OCI-LY7 (cell line): ENCODE results near the gene TMEM94. TPM values are rescaled to one million over a fixed set of nuclear protein-coding genes. Genes with fewer than 3 reads are reported as not detected.

Source experiments
- BruUV-seq: library from RNA; stranded (reverse); fragments of 400-500 nt; replicated peaks from 2 replicates; lab custom pipeline; 2021; lab: Mats Ljungman, UMichigan
- CTCF ChIA-PET: fragments of 300-600 bp; sonication (Branson Sonifier 250); formaldehyde crosslinking; loops from one replicate; lab custom pipeline; 2022; ENCODE audit warnings: antibody characterized with exemption; ENCODE audit not compliant: unreplicated experiment; lab: Charles Lee
- POLR2A ChIA-PET: fragments of 300-600 bp; sonication (Branson Sonifier 250); formaldehyde crosslinking; loops from one replicate; lab custom pipeline; 2022; ENCODE audit warnings: antibody characterized with exemption; lab: Charles Lee
- DNase-seq: peaks from one replicate; pipeline ENCODE4 v3.0.0-alpha.2; 2015; ENCODE audit warnings: low spot score
- H2AFZ ChIP-seq: fragments of 200-600 bp; sonication (generic), shearing (Covaris generic); 2 replicates; pipeline ENCODE4 v1.6.1; 2014; ENCODE audit warnings: mild to moderate bottlenecking, antibody characterized with exemption, low read length, moderate library complexity
- H3K27ac ChIP-seq: fragments of 200-600 bp; sonication (generic); 2 replicates; pipeline ENCODE4 v1.5.1; 2014; ENCODE audit warnings: mixed run types, low read depth, mild to moderate bottlenecking, moderate library complexity, low read length, inconsistent platforms; ENCODE audit not compliant: poor library complexity, severe bottlenecking
- H3K36me3 ChIP-seq: fragments of 200-600 bp; sonication (generic); 2 replicates; pipeline ENCODE4 v1.6.1; 2014; ENCODE audit warnings: mild to moderate bottlenecking, antibody characterized with exemption, low read length, moderate library complexity, mixed read lengths; ENCODE audit not compliant: insufficient read depth
- H3K4me1 ChIP-seq: fragments of 200-600 bp; sonication (generic); 2 replicates; pipeline ENCODE4 v1.5.1; 2014; ENCODE audit warnings: mild to moderate bottlenecking, low read length; ENCODE audit not compliant: insufficient read depth, poor library complexity, severe bottlenecking
- H3K4me2 ChIP-seq: fragments of 200-600 bp; sonication (generic); 2 replicates; pipeline ENCODE4 v1.6.1; 2014; ENCODE audit warnings: mild to moderate bottlenecking, low read length
- H3K4me3 ChIP-seq: fragments of 200-600 bp; sonication (generic); 2 replicates; pipeline ENCODE4 v1.5.1; 2014; ENCODE audit warnings: mild to moderate bottlenecking, low read depth, low read length; ENCODE audit not compliant: poor library complexity, severe bottlenecking
- H3K79me2 ChIP-seq: fragments of 200-600 bp; sonication (generic); 2 replicates; pipeline ENCODE4 v1.6.1; 2016; ENCODE audit warnings: low read depth, mild to moderate bottlenecking, low read length, moderate library complexity, mixed read lengths; ENCODE audit not compliant: insufficient read depth
- H3K9me2 ChIP-seq: fragments of 200-600 bp; sonication (generic); 2 replicates; pipeline ENCODE4 v1.6.1; 2016; ENCODE audit warnings: mild to moderate bottlenecking, low read length, mixed read lengths; ENCODE audit not compliant: insufficient read depth
- H3K9me3 ChIP-seq: fragments of 200-600 bp; sonication (generic); 2 replicates; pipeline ENCODE4 v1.6.1; 2014; ENCODE audit warnings: mild to moderate bottlenecking, mixed run types, low read length, mixed read lengths
- H4K20me1 ChIP-seq: fragments of 200-600 bp; sonication (generic); 2 replicates; pipeline ENCODE4 v1.6.1; 2014; ENCODE audit warnings: mild to moderate bottlenecking, antibody characterized with exemption, low read length, moderate library complexity, mixed read lengths; ENCODE audit not compliant: insufficient read depth
- CTCF ChIP-seq: fragments of 200-600 bp; sonication (generic); conservative IDR thresholded peaks from 2 replicates; pipeline ENCODE4 v1.5.1; 2014; ENCODE audit warnings: mild to moderate bottlenecking, antibody characterized with exemption, low read length, moderate library complexity, mixed read lengths
- EZH2phosphoT487 ChIP-seq: fragments of 200-600 bp; sonication (generic); IDR thresholded peaks from 2 replicates; pipeline ENCODE4 v1.6.1; 2018; ENCODE audit warnings: low read depth, borderline replicate concordance, mild to moderate bottlenecking, mixed run types, antibody characterized with exemption, low read length, moderate library complexity, mixed read lengths
- intact Hi-C: fragments of 100-400 bp; cut with micrococcal nuclease; formaldehyde crosslinking; loops from one replicate; pipeline ENCODE4 v1.10.0; 2022; ENCODE audit not compliant: unreplicated experiment
- total RNA-seq, 2 experiments: library from RNA; depleted of rRNA in 1 of 2; stranded (reverse); fragments of >200 nt in 1 of 2; shearing (Covaris generic) in 1 of 2; gene quantifications; 2 replicates each; pipeline ENCODE4 v1.2.3, GENCODE V29; 2014 to 2022

TMEM94 gene
- total RNA-seq, 2 experiments from 2014 or later = 60.6 to 121 TPM

DNA sequence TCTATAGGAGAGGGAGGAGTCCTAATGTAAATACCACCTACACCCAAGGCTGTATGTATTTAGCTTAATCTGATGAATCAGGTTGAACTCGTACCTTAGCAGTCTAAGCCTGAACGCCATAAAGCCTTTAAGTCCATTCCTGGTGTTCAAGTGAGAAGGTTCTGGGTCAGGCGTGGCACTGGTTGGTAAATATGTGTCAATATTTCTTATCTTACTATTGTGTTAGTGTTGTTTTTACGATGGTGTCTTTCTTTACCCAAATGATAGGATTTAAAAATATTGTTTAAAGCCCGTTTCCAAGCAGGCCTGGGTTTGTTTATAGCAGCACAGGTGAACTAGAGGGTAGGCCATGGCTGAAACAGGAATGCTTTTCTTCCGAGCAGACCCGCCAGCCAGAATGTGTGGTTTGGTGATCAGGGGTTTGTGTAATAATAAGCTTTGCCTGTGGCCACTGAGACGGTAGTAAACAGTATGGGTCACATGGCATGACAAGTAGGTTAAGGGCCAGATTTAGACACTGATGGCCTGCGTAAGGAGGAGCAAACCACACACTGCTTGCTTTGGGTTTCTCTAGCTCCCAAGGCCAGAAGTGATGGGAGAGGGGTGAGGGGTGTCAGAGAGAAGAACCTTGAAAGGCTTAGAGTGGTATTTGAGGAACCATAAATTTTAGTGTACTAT, 3.3 kb downstream of the TMEM94 start:
- POLR2A ChIA-PET = interaction anchor here (0.5 to 1.1 kb wide), 8 partner anchors 28 to 537 kb away, joined by 3 to 5 read pairs (median 3); partner anchors contain the start of gene SLC25A19
- intact Hi-C loops = no loop called here
- peak overlapping the region; percentile 56 for H3K4me2 ChIP-seq

DNA sequence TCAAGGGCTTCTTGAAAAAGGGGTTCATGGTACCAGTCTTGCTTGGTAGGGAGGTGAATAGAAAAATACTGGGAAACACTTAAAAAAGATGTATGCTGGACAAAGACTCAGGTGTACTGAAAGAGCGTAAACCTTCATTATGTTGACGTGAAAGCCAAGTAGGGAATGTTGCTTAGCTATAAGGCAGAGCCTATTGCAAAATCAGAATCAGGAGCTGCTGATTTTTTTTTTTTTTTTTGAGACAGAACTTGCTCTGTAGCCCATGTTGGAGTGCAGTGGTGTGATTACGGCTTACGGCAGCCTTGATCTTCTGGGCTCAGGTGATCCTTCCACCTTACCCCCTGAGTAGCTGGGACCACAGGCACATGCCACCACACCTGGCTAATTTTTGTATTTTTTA, 3.9 kb downstream of the TMEM94 start:
- peak overlapping the region; percentile 56 for H3K4me2 ChIP-seq
- intact Hi-C loops = no loop called here
- 0 out of 2 replicates have a peak overlapping the region, but pooled peaks have one; percentile 6 for H2AFZ ChIP-seq
- peak overlapping the region; percentile 15 for H3K4me3 ChIP-seq
- H3K9me3 ChIP-seq = no peaks in the 10 kb centered on the region
- no peak overlapping the region for H3K27ac ChIP-seq
- no TSS peak for BruUV-seq
- peaks cover 3% of the 10 kb centered on the region; the same call in 1 of the 2 replicates for H4K20me1 ChIP-seq
- DNase-seq = no peak
- H3K79me2 ChIP-seq = peaks cover 7% of the 10 kb centered on the region; the same call in 1 of the 2 replicates
- H3K9me2 ChIP-seq = no peaks in the 10 kb centered on the region
- ChIA-PET CTCF (interaction anchor here (0.7 kb wide), 1 partner anchor 13 kb away, joined by 6 read pairs; no protein-coding TSS in a partner anchor), POLR2A (interaction anchor here (0.5 to 1.1 kb wide), 7 partner anchors 16 to 536 kb away, joined by 3 to 4 read pairs (median 3); no protein-coding TSS in a partner anchor)
- no peaks in the 10 kb centered on the region for H3K36me3 ChIP-seq
- peaks cover 40% of the 10 kb centered on the region for H3K4me1 ChIP-seq
- TF ChIP-seq EZH2phosphoT487 = no peak
- TF ChIP-seq CTCF = no peak

More for the DNA sequence above, 3.3 kb downstream of the TMEM94 start:
- Histone ChIP-seq H4K20me1 (peaks cover 3% of the 10 kb centered on the region; the same call in 1 of the 2 replicates), H3K4me1 (peaks cover 46% of the 10 kb centered on the region), H3K9me2 (no peaks in the 10 kb centered on the region), H3K9me3 (no peaks in the 10 kb centered on the region), H3K79me2 (peaks cover 7% of the 10 kb centered on the region; the same call in 1 of the 2 replicates), H2AFZ (peak overlapping the region; percentile 6; the same call in 1 of the 2 replicates), H3K27ac (peak overlapping the region; percentile 23), H3K4me3 (peak overlapping the region; percentile 15), H3K36me3 (no peaks in the 10 kb centered on the region)
- TF ChIP-seq EZH2phosphoT487 (no peak), CTCF (no peak)
- BruUV-seq = no TSS peak
- peak; percentile 53 for DNase-seq
- CTCF ChIA-PET = interaction anchor here (0.7 kb wide), 1 partner anchor 14 kb away, joined by 6 read pairs; no protein-coding TSS in a partner anchor
